Activated CD8-positive, alpha-beta T cell treated with anti-CD3 and anti-CD28 coated beads, Interleukin-2, amount 10 ng/mL, durations not matched to agents 7 days and 5 days (primary cell): ENCODE data around the gene GRK3. TPM values are rescaled to one million over a fixed set of nuclear protein-coding genes. Genes with fewer than 3 reads are reported as not detected.
A peak's percentile ranks its signal among the peaks of the same experiment; 100 is the strongest.
"Not testable (repeated sequence)": the region's sequence is repeated elsewhere in the genome, so short reads cannot be mapped to it uniquely, and the experiment has no call there.

ENCODE experiments used
- ATAC-seq: fragments of 150-1000 bp; cut with Tn5 transposase; one replicate; pipeline ENCODE4 v1.10.0; 2021; ENCODE audit warnings: moderate library complexity
- CTCF ChIA-PET: fragments of 350-600 bp; sonication (Branson Sonifier 250); formaldehyde crosslinking; loops from one replicate; lab custom pipeline; 2021; ENCODE audit warnings: antibody characterized with exemption; lab: Charles Lee
- POLR2A ChIA-PET: fragments of 350-600 bp; sonication (Branson Sonifier 250); formaldehyde crosslinking; loops from one replicate; lab custom pipeline; 2021; ENCODE audit warnings: antibody characterized with exemption; lab: Charles Lee
- DNase-seq: peaks from one replicate; pipeline ENCODE4 v3.0.0-alpha.2; 2020
- H3K27ac Mint-ChIP-seq: one replicate; pipeline ENCODE4 v1.8.0; 2021; ENCODE audit warnings: mild to moderate bottlenecking, mixed read lengths
- H3K27me3 Mint-ChIP-seq: one replicate; pipeline ENCODE4 v1.8.0; 2021; ENCODE audit warnings: low read depth, mixed read lengths
- H3K36me3 Mint-ChIP-seq: one replicate; pipeline ENCODE4 v1.8.0; 2021; ENCODE audit warnings: low read depth, mixed read lengths
- H3K4me1 Mint-ChIP-seq: one replicate; pipeline ENCODE4 v1.8.0; 2021; ENCODE audit warnings: low read depth, mixed read lengths
- H3K4me3 Mint-ChIP-seq: one replicate; pipeline ENCODE4 v1.8.0; 2021; ENCODE audit warnings: mild to moderate bottlenecking, mixed read lengths
- H3K9me3 Mint-ChIP-seq: one replicate; pipeline ENCODE4 v1.8.0; 2022; ENCODE audit warnings: mixed read lengths; ENCODE audit not compliant: insufficient read depth
- total RNA-seq, 2 experiments: library from RNA; stranded (reverse); gene quantifications; one replicate each; pipeline ENCODE4 v1.2.3, GENCODE V29; 2021

The GRK3 gene
- total RNA-seq, 2 experiments from 2014 or later, result 35.0 to 36.6 TPM

- peaks cover 15% of the 10 kb centered on the region for H3K4me1 Mint-ChIP-seq
- no peaks in the 10 kb centered on the region for H3K27me3 Mint-ChIP-seq
- CTCF ChIA-PET, result interaction anchor here (4.3 kb wide), 1 partner anchor 232 kb away, joined by 58 read pairs; no protein-coding TSS in a partner anchor
Observed at GRCh38 chr22:25540166-25540907, 24.1 kb upstream of the GRK3 start.

GRCh38 chr22:25540908-25541660, 23.4 kb upstream of the GRK3 start:
- no peak overlapping the region for H3K27ac Mint-ChIP-seq
- ChIA-PET POLR2A (no interaction called here), CTCF (interaction anchor here (0.6 to 4.3 kb wide), 4 partner anchors 36 to 231 kb away, joined by 3 to 58 read pairs (median 23); no protein-coding TSS in a partner anchor)
- no peaks in the 10 kb centered on the region for H3K36me3 Mint-ChIP-seq
- ATAC-seq, result no peak
- H3K27me3 Mint-ChIP-seq, result no peaks in the 10 kb centered on the region
- H3K4me1 Mint-ChIP-seq, result peaks cover 23% of the 10 kb centered on the region
- no peaks in the 10 kb centered on the region for H3K9me3 Mint-ChIP-seq
- no peak for DNase-seq
- H3K4me3 Mint-ChIP-seq, result no peak overlapping the region

More at GRCh38 chr22:25540166-25540907, 24.1 kb upstream of the GRK3 start:
- ATAC-seq (no peak), DNase-seq (no peak)
- Mint-ChIP-seq H3K9me3 (no peaks in the 10 kb centered on the region), H3K36me3 (no peaks in the 10 kb centered on the region), H3K27ac (no peak overlapping the region), H3K4me3 (no peak overlapping the region)
- POLR2A ChIA-PET, result interaction anchor here (0.7 kb wide), 1 partner anchor 186 kb away, joined by 4 read pairs; no protein-coding TSS in a partner anchor

GRCh38 chr22:25542191-25542590, 22.3 kb upstream of the GRK3 start:
- CTCF ChIA-PET, result interaction anchor here (1.2 to 4.3 kb wide), 4 partner anchors 35 to 230 kb away, joined by 3 to 58 read pairs (median 23); no protein-coding TSS in a partner anchor
- no peaks in the 10 kb centered on the region for H3K36me3 Mint-ChIP-seq
- ATAC-seq, result no peak

GRCh38 chr22:25542720-25543402, 21.6 kb upstream of the GRK3 start:
- POLR2A ChIA-PET, result interaction anchor here (1.1 kb wide), 1 partner anchor 158 kb away, joined by 3 read pairs; no protein-coding TSS in a partner anchor
- CTCF ChIA-PET, result interaction anchor here (1.0 to 4.3 kb wide), 13 partner anchors 11 to 229 kb away, joined by 3 to 58 read pairs (median 5); no protein-coding TSS in a partner anchor
- H3K36me3 Mint-ChIP-seq, result no peaks in the 10 kb centered on the region
- H3K4me3 Mint-ChIP-seq, result no peak overlapping the region
- no peak for DNase-seq
- no peak for ATAC-seq
- H3K27ac Mint-ChIP-seq, result no peak overlapping the region
- H3K27me3 Mint-ChIP-seq, result no peaks in the 10 kb centered on the region
- no peaks in the 10 kb centered on the region for H3K9me3 Mint-ChIP-seq
- H3K4me1 Mint-ChIP-seq, result peaks cover 33% of the 10 kb centered on the region

More at GRCh38 chr22:25542191-25542590, 22.3 kb upstream of the GRK3 start:
- no peak for DNase-seq
- POLR2A ChIA-PET, result no interaction called here
- no peaks in the 10 kb centered on the region for H3K9me3 Mint-ChIP-seq
- peaks cover 27% of the 10 kb centered on the region for H3K4me1 Mint-ChIP-seq
- H3K4me3 Mint-ChIP-seq, result no peak overlapping the region
- no peaks in the 10 kb centered on the region for H3K27me3 Mint-ChIP-seq
- H3K27ac Mint-ChIP-seq, result no peak overlapping the region

GRCh38 chr22:25545146-25545545, 19.3 kb upstream of the GRK3 start:
- H3K36me3 Mint-ChIP-seq, result no peaks in the 10 kb centered on the region
- H3K4me3 Mint-ChIP-seq, result no peak overlapping the region
- peaks cover 54% of the 10 kb centered on the region for H3K4me1 Mint-ChIP-seq
- H3K27ac Mint-ChIP-seq, result no peak overlapping the region
- no peak for ATAC-seq
- H3K27me3 Mint-ChIP-seq, result no peaks in the 10 kb centered on the region
- POLR2A ChIA-PET, result interaction anchor here (1.1 kb wide), 1 partner anchor 224 kb away, joined by 3 read pairs; no protein-coding TSS in a partner anchor
- DNase-seq, result no peak
- CTCF ChIA-PET, result interaction anchor here (0.9 to 4.3 kb wide), 3 partner anchors 111 to 196 kb away, joined by 3 to 42 read pairs (median 5); no protein-coding TSS in a partner anchor
- H3K9me3 Mint-ChIP-seq, result no peaks in the 10 kb centered on the region

GRCh38 chr22:25545672-25546071, 18.8 kb upstream of the GRK3 start:
- H3K27me3 Mint-ChIP-seq, result no peaks in the 10 kb centered on the region
- no peak overlapping the region for H3K27ac Mint-ChIP-seq
- no peaks in the 10 kb centered on the region for H3K9me3 Mint-ChIP-seq
- H3K4me1 Mint-ChIP-seq, result peaks cover 54% of the 10 kb centered on the region
- POLR2A ChIA-PET, result no interaction called here
- no peak for ATAC-seq
- no peaks in the 10 kb centered on the region for H3K36me3 Mint-ChIP-seq
- no peak for DNase-seq
- CTCF ChIA-PET, result no interaction called here
- H3K4me3 Mint-ChIP-seq, result no peak overlapping the region

GRCh38 chr22:25546242-25546641, 18.2 kb upstream of the GRK3 start:
- ATAC-seq (no peak), DNase-seq (no peak)
- Mint-ChIP-seq H3K4me1 (peaks cover 54% of the 10 kb centered on the region), H3K27ac (peak overlapping the region; percentile 4), H3K9me3 (no peaks in the 10 kb centered on the region), H3K27me3 (no peaks in the 10 kb centered on the region), H3K36me3 (no peaks in the 10 kb centered on the region), H3K4me3 (no peak overlapping the region)
- POLR2A ChIA-PET, result no interaction called here
- CTCF ChIA-PET, result no interaction called here

GRCh38 chr22:25546751-25547150, 17.7 kb upstream of the GRK3 start:
- H3K27ac Mint-ChIP-seq, result no peak overlapping the region
- ATAC-seq (no peak), DNase-seq (no peak)
- ChIA-PET CTCF (interaction anchor here (1.8 kb wide), 1 partner anchor 226 kb away, joined by 5 read pairs; no protein-coding TSS in a partner anchor), POLR2A (no interaction called here)
- peaks cover 54% of the 10 kb centered on the region for H3K4me1 Mint-ChIP-seq
- no peaks in the 10 kb centered on the region for H3K9me3 Mint-ChIP-seq
- H3K4me3 Mint-ChIP-seq, result no peak overlapping the region
- no peaks in the 10 kb centered on the region for H3K27me3 Mint-ChIP-seq
- no peaks in the 10 kb centered on the region for H3K36me3 Mint-ChIP-seq

- ATAC-seq (no peak), DNase-seq (no peak)
- Mint-ChIP-seq H3K27ac (no peak overlapping the region), H3K4me3 (no peak overlapping the region), H3K36me3 (no peaks in the 10 kb centered on the region), H3K4me1 (peaks cover 49% of the 10 kb centered on the region), H3K9me3 (no peaks in the 10 kb centered on the region), H3K27me3 (no peaks in the 10 kb centered on the region)
- ChIA-PET CTCF (interaction anchor here (1.2 kb wide), 1 partner anchor 161 kb away, joined by 3 read pairs; no protein-coding TSS in a partner anchor), POLR2A (interaction anchor here (1.5 kb wide), 1 partner anchor 15 kb away, joined by 5 read pairs; no protein-coding TSS in a partner anchor)
Observed at GRCh38 chr22:25548866-25549464, 15.5 kb upstream of the GRK3 start.

- ChIA-PET POLR2A (interaction anchor here (0.5 kb wide), 1 partner anchor 496 kb away, joined by 3 read pairs; no protein-coding TSS in a partner anchor), CTCF (no interaction called here)
- Mint-ChIP-seq H3K36me3 (no peaks in the 10 kb centered on the region), H3K27me3 (no peaks in the 10 kb centered on the region), H3K4me3 (no peak overlapping the region), H3K9me3 (no peaks in the 10 kb centered on the region), H3K4me1 (peaks cover 28% of the 10 kb centered on the region), H3K27ac (no peak overlapping the region)
- DNase-seq, result no peak
- no peak for ATAC-seq
Observed at GRCh38 chr22:25551396-25551795, 13.1 kb upstream of the GRK3 start.

GRCh38 chr22:25552405-25552804, 12.1 kb upstream of the GRK3 start:
- H3K9me3 Mint-ChIP-seq, POLR2A ChIA-PET, H3K36me3 Mint-ChIP-seq, H3K4me3 Mint-ChIP-seq, ATAC-seq, H3K27ac Mint-ChIP-seq, DNase-seq, H3K27me3 Mint-ChIP-seq: not testable (repeated sequence)
- CTCF ChIA-PET, result interaction anchor here (1.1 to 4.1 kb wide), 4 partner anchors 8 to 221 kb away, joined by 3 to 21 read pairs (median 5); no protein-coding TSS in a partner anchor
- peaks cover 26% of the 10 kb centered on the region for H3K4me1 Mint-ChIP-seq
